H7 (cell line): Measurements from ENCODE around the gene ZDHHC14. TPM values are rescaled to one million over a fixed set of nuclear protein-coding genes. Genes with fewer than 3 reads are reported as not detected.
A peak's percentile ranks its signal among the peaks of the same experiment; 100 is the strongest.

Source experiments
- DNase-seq: peaks from one replicate; pipeline ENCODE4 v3.0.0; 2012
- H3K27me3 ChIP-seq: 2 replicates; pipeline ENCODE4 v1.6.0; 2011; ENCODE audit warnings: mild to moderate bottlenecking, low read length; ENCODE audit not compliant: control insufficient read depth, insufficient read depth
- H3K36me3 ChIP-seq: replicated peaks from 2 replicates; pipeline ENCODE4 v1.5.1; 2011; ENCODE audit warnings: low read length; ENCODE audit not compliant: control insufficient read depth, insufficient read depth
- H3K4me3 ChIP-seq: 2 replicates; pipeline ENCODE4 v1.5.1; 2011; ENCODE audit warnings: low read depth, mild to moderate bottlenecking, control low read depth, low read length, moderate library complexity; ENCODE audit not compliant: insufficient read depth
- total RNA-seq: library from RNA; depleted of rRNA; stranded (reverse); fragments of >200 nt; shearing (Covaris generic); gene quantifications from 2 replicates; pipeline ENCODE4 v1.2.3, GENCODE V29; 2014

The ZDHHC14 gene
- total RNA-seq, 1 experiment from 2014 or later, result 1.1 TPM

DNA sequence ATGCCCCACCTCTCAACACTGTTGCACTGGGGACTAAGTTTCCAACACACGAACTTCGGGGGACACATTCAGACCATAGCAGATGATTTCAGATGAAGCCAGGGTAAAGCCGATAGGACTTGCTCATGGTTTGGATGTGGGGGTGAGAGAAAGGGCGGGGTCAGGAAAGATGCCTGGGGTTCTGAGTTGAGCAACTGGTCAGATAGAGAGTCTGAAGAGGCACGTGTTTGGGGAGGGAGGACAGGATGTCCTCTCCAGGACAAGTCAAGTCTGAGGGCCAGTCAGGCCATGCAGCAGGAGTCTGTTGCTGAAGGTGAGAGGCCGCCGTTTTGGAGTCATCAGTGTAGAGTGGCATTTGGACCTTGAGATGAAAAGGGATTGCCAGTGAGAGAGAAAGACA, 244.1 kb downstream of the ZDHHC14 start:
- H3K4me3 ChIP-seq, result no peak overlapping the region
- DNase-seq, result no peak
- H3K36me3 ChIP-seq, result no peaks in the 10 kb centered on the region
- H3K27me3 ChIP-seq, result no peaks in the 10 kb centered on the region

GRCh38 chr6:157625764-157626163, 244.8 kb downstream of the ZDHHC14 start:
- no peak for DNase-seq
- H3K36me3 ChIP-seq, result no peaks in the 10 kb centered on the region
- H3K4me3 ChIP-seq, result no peak overlapping the region
- no peaks in the 10 kb centered on the region for H3K27me3 ChIP-seq

GRCh38 chr6:157627195-157627966, 246.4 kb downstream of the ZDHHC14 start:
- DNase-seq, result no peak

DNA sequence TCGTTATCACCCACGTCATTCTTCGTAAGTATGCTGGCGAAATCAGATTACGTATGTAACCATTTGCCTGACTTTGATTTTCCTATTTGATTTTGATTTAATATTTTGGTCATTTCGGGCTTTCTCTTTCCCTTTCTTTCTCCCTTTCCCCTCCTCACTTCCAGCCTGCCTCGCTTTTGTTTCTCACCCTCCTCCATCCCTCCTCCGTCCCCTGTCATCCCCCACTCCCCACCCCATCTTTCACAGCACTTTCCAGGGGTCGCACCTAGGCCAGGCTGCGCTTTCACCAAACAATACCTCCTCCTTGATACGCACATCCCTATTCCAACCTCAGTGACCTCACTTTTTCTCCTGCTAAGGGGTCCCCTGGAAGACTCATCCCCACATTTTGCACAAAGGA, 247.5 kb downstream of the ZDHHC14 start:
- no peaks in the 10 kb centered on the region for H3K27me3 ChIP-seq
- DNase-seq, result no peak
- H3K4me3 ChIP-seq, result no peak overlapping the region
- H3K36me3 ChIP-seq, result no peaks in the 10 kb centered on the region

More at GRCh38 chr6:157627195-157627966, 246.4 kb downstream of the ZDHHC14 start:
- Histone ChIP-seq H3K27me3 (no peaks in the 10 kb centered on the region), H3K4me3 (no peak overlapping the region), H3K36me3 (no peaks in the 10 kb centered on the region)

DNA sequence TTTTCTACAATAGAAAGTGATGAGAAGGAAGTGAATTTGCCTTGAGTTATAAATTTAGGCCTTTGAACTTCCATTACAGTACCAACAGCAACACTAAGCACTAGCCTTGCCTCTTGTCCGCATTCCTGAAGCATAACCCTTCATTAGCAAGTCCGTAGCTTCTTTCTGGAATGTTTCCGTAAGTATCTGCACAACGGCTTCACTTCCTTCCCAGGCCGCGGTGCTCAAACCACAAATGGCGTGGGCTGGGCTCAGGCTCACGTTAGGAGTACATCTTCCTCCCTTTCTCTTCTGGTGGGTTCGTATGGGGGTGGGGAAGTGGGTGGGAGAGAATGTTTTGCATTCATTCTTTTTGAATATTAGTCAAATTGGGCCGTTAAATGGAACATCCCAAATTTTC, 248.2 kb downstream of the ZDHHC14 start:
- DNase-seq, result no peak
- no peaks in the 10 kb centered on the region for H3K36me3 ChIP-seq
- H3K4me3 ChIP-seq, result no peak overlapping the region
- no peaks in the 10 kb centered on the region for H3K27me3 ChIP-seq

DNA sequence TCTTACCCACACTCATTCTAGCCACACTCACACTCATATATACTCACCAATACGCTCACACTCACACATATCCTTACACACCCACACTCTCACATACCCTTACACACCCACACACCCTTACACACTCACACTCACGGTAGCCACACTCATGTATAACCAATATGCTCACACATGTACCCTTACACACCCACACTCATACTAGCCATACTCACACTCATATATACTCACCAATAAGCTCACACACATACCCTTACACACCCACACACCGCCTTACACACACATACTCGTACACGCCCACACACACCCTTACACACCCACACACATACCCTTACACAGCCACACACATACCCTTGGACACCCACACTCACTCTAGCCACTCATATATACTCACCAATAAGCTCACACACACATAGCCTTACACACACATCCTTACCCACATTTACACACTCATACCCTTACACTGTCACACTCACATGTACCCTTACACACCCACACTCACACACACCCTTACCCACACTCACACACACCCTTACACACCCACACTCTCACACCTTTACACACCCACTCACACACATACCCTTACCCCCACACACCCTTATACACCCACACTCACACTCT, 249.6 kb downstream of the ZDHHC14 start:
- no peak for DNase-seq
- Histone ChIP-seq H3K27me3 (no peaks in the 10 kb centered on the region), H3K36me3 (no peaks in the 10 kb centered on the region), H3K4me3 (no peak overlapping the region)

GRCh38 chr6:157631412-157631811, 250.4 kb downstream of the ZDHHC14 start:
- no peak overlapping the region for H3K4me3 ChIP-seq
- H3K36me3 ChIP-seq, result no peaks in the 10 kb centered on the region
- no peaks in the 10 kb centered on the region for H3K27me3 ChIP-seq
- DNase-seq, result no peak

DNA sequence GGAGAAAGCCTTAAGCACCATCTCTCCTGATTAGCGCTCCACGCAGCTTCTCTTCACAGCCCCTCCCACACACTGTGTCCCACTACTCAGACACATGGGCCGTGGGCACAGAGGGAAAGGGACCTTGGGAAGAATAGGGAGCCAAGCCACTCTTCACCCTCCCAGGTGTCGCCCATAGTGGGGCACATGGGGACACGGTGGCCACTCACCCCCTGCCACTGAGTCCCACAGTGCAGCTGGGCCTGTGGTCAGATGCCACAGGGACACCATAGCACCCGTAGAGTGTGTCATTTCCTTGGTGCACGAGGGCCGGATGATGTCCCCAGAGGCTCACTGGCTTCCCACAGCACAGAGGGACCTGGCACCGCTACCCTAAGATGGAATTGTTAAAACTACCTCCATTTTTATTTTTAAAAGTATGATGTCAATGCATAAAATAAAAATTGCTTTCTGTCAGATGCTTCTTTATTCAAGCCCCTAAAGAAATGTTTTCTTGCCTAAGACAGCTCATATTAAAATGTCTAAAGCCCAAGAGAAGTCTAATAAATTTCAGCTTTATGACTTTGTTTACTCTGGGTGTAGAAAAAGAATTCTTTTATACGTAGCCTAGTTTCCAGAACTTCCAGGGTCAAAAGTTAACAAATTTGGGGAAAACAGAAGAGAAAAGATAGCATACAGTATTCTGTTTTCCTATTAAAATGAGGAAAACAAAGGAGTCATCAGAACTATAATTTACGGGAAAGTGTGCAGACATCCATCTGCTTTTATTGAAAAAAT, 251.0 kb downstream of the ZDHHC14 start:
- Histone ChIP-seq H3K27me3 (no peaks in the 10 kb centered on the region), H3K36me3 (no peaks in the 10 kb centered on the region), H3K4me3 (no peak overlapping the region)
- DNase-seq, result no peak

GRCh38 chr6:157632821-157633220, 251.8 kb downstream of the ZDHHC14 start:
- Histone ChIP-seq H3K4me3 (no peak overlapping the region), H3K36me3 (no peaks in the 10 kb centered on the region), H3K27me3 (no peaks in the 10 kb centered on the region)
- DNase-seq, result no peak

DNA sequence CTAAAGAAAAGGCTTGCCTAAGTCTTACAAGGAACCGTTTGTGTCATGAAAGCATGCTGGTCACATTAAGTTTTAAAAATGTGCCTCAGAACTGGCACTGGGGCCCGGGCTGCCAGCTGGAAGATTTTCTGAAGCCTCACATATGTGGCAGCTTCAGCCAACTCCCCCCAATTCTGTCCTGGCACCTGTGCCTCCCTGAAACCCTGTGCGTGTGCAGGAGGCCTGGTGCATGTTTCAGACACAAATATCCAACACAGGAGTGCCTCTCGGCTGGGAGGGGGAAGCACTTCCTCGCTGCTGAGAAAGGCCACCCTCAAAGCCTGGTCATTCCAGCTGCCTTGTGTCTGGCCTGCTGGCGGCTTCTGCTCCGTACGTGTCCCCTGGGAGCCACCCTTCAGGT, 253.6 kb downstream of the ZDHHC14 start:
- Histone ChIP-seq H3K4me3 (no peak overlapping the region), H3K36me3 (no peaks in the 10 kb centered on the region), H3K27me3 (no peaks in the 10 kb centered on the region)
- no peak for DNase-seq

- peak; percentile 71 for DNase-seq
- H3K27me3 ChIP-seq, result no peaks in the 10 kb centered on the region
- H3K4me3 ChIP-seq, result no peak overlapping the region
- H3K36me3 ChIP-seq, result no peaks in the 10 kb centered on the region
Observed at GRCh38 chr6:157635388-157636244, 254.6 kb downstream of the ZDHHC14 start.

DNA sequence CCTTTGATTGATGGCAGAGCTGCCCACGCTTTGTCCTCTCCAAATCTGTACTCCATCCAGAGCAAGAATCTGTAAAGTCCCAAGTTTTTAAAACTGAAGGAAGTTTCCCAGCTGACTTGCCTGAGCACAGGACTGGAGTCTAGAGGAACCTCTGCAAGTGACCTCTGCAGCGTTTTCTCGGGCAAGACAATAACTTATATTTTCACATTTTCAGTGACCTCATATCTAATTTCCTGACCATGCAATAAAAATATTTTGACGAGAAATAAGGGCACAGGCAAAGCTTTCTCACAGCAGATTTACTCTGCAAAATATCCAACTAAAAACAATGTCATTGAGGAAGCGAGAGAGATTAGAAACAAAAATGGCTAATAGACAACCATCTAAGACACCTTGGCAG, 256.5 kb downstream of the ZDHHC14 start:
- Histone ChIP-seq H3K36me3 (no peaks in the 10 kb centered on the region), H3K27me3 (no peaks in the 10 kb centered on the region), H3K4me3 (no peak overlapping the region)
- DNase-seq, result no peak

DNA sequence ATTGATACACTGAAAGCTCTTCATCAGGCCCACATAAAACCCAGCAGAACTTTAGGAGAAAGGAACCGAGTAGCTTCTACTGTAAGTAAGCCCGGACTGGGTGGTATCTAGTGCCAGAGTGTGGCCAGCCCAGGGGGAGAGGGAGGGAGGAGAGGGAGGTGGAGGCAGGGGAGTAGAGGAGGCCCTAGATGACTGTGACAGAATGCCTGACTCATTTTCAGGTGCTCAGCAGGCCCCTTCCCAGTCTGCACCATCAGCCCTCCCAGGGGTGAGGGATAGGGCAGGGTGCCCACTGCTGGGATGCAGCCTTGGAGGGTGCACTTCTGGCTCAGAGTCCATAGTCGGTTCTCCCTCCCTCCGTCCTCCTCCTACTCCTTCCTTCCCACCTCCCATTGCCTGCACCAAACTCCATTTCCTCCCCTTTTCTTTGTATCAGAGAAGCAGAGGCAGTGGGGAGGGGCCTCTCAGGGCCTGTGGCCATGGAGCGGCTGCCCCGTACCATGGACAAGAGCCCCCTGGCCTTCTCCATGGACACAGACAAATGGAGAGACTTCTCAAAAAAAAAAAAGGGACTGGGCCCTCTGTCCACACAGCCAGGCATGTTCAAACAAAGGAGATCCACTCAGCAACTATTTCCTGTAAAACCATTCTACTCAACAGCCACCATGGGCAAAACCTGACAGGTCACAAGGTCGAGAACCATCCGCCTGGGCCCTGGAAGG, 257.1 kb downstream of the ZDHHC14 start:
- no peaks in the 10 kb centered on the region for H3K36me3 ChIP-seq
- no peaks in the 10 kb centered on the region for H3K27me3 ChIP-seq
- H3K4me3 ChIP-seq, result no peak overlapping the region

DNA sequence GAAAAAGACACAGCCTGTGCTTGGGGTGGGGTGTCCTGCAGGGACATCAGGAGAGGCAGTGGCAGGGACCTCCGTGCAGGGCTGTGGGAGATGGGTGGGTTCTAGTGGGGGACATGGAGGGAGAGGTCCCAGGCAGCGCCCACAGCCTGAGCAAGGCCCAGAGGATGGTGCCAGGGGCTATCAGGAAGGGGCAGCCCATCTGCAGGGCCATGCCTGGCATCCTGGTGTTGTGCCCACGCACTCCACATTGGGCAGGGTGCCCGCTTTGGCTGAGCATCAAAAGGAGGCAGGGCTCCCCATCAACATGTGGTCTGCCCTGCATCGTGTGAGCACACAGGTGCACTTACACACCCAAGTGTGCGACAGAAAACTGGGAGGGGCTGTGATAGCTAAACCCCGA, 257.8 kb downstream of the ZDHHC14 start:
- H3K27me3 ChIP-seq, result no peaks in the 10 kb centered on the region
- DNase-seq, result no peak
- no peak overlapping the region for H3K4me3 ChIP-seq
- no peaks in the 10 kb centered on the region for H3K36me3 ChIP-seq

More for the DNA sequence above, 257.1 kb downstream of the ZDHHC14 start:
- DNase-seq, result no peak
